ENCODE measurements around the gene TRAF2. TPM values are rescaled to one million over a fixed set of nuclear protein-coding genes. Genes with fewer than 3 reads are reported as not detected.
"Not testable (repeated sequence)": the region's sequence is repeated elsewhere in the genome, so short reads cannot be mapped to it uniquely, and the experiment has no call there.

TRAF2 gene
- total and polyA plus RNA-seq, 10 donors: 13.6 to 49.7 (median 24.3) TPM

DNA sequence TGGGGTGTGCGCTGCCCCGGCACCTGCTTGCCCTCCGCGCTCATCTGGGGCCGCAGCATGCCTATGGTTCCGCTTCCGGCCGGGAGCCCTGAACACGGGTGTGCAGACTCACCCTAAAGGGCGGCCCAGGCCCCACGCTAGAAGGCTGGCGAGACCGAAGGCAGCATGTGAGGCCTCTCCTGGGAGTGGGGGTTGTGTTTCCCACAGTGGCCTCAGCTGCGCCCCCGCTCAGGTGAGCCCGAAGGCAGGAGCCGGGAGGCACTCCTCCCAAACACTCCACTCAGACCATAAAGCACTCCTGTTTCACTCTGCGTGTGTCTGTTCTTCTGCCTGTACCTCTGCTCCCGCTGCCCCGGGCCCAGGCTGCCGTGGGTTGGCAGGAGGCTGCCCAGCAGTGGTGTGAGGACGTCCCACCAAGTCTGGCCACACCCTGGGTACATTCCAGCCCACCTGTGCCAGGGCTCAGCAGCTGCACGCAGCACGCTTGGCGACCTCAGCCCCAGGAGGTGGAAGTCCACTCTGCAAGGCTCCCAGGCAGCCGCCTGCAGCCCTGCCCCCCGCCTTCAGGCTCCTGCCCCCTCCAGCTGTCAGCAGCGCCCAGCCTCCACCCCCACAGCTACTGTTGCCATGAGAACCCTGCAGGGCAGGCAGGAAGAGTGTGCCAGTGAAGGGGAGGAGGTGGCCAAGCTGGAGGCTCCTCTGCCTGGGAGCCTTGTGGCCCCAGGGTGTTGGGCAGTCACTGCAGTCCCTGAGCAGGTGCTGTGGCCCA is 45.3 kb upstream of the TRAF2 start:
- intact Hi-C loops (cut with DNase I; ENCODE audit: low total_unique reads): loop anchor here (10.0 kb wide), 1 partner anchor 104 kb away; the partner anchor contains the start of genes C8G and FBXW5
- WGBS, 5 donors: 63 to 80% (median 71%) methylated on average over 12 to 28 of the region's 28 CpGs
- Histone ChIP-seq H3K36me3 (peaks cover 0 to 66% (median 32%) of the 10 kb centered on the region in 6 donors), H3K4me1 (peaks cover 27 to 65% (median 51%) of the 10 kb centered on the region in 6 donors), H3K27ac (peak overlapping the region in 5 of 8 donors; percentile 7 to 90 (median 38)), H3K4me3 (no peak overlapping the region), H3K9me3 (no peaks in the 10 kb centered on the region), H3K27me3 (replicated peaks in 1 of 7) (peaks cover 0 to 31% (median 22%) of the 10 kb centered on the region in 7 donors)
- no peak for DNase-seq
- TF ChIP-seq POLR2AphosphoS5 (IDR thresholded peaks at IDR 0.05) (peak in 2 of 3 donors; percentile 28 to 33), POLR2A (IDR thresholded peaks at IDR 0.05) (no peak)

DNA sequence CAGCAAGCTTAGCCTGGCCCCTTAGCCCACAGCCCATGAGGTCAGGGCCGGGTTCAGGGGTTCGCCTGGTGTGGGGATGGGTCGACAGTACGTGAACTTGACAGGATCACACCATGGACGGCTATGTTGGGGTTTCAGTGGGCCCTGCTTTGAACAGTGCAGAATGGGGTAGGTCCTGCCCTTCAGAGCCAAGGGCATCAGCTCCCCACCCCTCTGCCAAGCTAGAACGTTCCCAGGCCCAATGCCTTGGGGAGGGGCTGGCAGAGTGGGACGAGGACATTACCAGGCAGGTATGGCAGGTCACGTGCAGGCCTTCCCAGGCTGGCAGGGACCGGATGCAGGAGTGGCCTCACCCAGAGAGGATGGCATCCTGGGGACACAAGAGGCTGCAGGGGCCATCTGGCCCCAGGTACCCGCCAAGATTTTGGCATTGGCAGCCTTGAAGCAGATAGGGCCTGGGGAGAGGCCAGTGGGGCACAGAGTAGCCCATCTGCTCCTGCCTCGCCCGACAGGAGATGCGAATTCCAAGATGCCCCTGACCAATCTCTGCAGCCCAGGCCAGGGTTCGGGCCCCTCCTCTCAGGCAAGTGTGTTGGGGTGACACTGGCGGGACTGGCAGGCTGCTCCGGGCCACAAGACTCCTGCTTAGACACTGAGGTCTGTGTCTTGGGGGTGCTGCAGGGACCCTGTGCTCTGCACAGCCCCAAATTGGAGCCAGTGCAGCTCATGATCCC is 44.5 kb upstream of the TRAF2 start:
- peaks cover 0 to 39% (median 30%) of the 10 kb centered on the region in 7 donors for H3K27me3 ChIP-seq (replicated peaks in 1 of 7)
- not testable (repeated sequence) for DNase-seq, H3K9me3 ChIP-seq
- peaks cover 0 to 63% (median 28%) of the 10 kb centered on the region in 6 donors for H3K36me3 ChIP-seq
- peak overlapping the region in 6 of 8 donors; percentile 55 to 90 (median 86) for H3K27ac ChIP-seq
- H3K4me3 ChIP-seq: peak overlapping the region; percentile 55 to 95 (median 65)
- peaks cover 27 to 72% (median 57%) of the 10 kb centered on the region in 6 donors for H3K4me1 ChIP-seq
- intact Hi-C loops (cut with DNase I; ENCODE audit: low total_unique reads): loop anchor here (10.0 kb wide), 1 partner anchor 103 kb away; the partner anchor contains the start of genes C8G and FBXW5
- WGBS, 5 donors: 7 to 56% (median 49%) methylated on average over 3 to 16 of the region's 16 CpGs

DNA sequence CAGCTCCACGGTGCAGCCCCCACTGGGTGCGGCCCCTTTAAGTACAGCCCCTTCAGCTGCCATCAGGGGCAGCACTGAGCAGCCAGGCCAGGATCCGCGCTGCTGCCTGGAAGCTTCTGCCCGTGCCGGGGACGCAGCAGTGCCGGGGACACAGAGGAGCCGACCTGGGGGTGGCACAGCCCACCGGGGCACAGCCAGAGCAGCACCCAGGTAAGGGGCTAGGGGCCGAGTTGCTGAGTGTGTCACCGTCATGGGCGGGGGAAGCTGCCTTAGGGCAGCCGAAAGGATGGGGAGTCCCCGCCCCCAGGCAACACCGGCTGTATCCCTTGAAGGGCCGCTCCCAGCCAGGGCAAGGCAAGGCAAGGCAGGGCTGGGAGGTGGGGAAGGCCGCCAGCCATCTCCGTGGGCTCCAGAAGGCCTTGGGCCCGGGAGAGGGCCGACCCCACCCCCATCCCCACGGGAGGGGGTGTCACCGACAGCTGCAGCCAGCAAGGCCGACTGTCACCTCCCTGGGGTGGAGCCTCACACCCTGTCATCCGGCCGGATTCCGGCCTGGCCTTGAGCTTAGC is 43.9 kb upstream of the TRAF2 start, which contains the start of gene AJM1:
TSS of gene AJM1 (plus strand) at position 99 of the 569 bp plus-strand sequence. CDS start 1,937 bp downstream, outside the sequence.
- 0 to 1% (median 1%) methylated on average over 2 to 24 of the region's 27 CpGs for WGBS, 5 donors
- H3K4me3 ChIP-seq: peak within 1 kb of the TSS; percentile 55 to 95 (median 65)
- H3K4me1 ChIP-seq: peaks cover 32 to 78% (median 63%) of the 10 kb centered on the region in 6 donors
- peak; percentile 94 for DNase-seq
- peaks cover 0 to 45% (median 36%) of the 10 kb centered on the region in 7 donors for H3K27me3 ChIP-seq (replicated peaks in 1 of 7)
- H3K36me3 ChIP-seq: peaks cover 0 to 56% (median 28%) of the 10 kb centered on the region in 6 donors
- intact Hi-C loops (cut with DNase I; ENCODE audit: low total_unique reads): loop anchor here (10.0 kb wide), 1 partner anchor 102 kb away; the partner anchor contains the start of genes C8G and FBXW5
- peak within 1 kb of the TSS; percentile 55 to 90 (median 83) for H3K27ac ChIP-seq
- peak; percentile 69 to 87 (median 80) for TF ChIP-seq POLR2AphosphoS5 (IDR thresholded peaks at IDR 0.05)
- TF ChIP-seq, protein P1, sequence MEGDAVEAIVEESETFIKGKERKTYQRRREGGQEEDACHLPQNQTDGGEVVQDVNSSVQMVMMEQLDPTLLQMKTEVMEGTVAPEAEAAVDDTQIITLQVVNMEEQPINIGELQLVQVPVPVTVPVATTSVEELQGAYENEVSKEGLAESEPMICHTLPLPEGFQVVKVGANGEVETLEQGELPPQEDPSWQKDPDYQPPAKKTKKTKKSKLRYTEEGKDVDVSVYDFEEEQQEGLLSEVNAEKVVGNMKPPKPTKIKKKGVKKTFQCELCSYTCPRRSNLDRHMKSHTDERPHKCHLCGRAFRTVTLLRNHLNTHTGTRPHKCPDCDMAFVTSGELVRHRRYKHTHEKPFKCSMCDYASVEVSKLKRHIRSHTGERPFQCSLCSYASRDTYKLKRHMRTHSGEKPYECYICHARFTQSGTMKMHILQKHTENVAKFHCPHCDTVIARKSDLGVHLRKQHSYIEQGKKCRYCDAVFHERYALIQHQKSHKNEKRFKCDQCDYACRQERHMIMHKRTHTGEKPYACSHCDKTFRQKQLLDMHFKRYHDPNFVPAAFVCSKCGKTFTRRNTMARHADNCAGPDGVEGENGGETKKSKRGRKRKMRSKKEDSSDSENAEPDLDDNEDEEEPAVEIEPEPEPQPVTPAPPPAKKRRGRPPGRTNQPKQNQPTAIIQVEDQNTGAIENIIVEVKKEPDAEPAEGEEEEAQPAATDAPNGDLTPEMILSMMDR (IDR thresholded peaks at IDR 0.05 in 8 of 11, conservative IDR thresholded peaks at IDR 0.05 in 3 of 11): peak; percentile 70 to 97 (median 93)
- not testable (repeated sequence) for H3K9me3 ChIP-seq

DNA sequence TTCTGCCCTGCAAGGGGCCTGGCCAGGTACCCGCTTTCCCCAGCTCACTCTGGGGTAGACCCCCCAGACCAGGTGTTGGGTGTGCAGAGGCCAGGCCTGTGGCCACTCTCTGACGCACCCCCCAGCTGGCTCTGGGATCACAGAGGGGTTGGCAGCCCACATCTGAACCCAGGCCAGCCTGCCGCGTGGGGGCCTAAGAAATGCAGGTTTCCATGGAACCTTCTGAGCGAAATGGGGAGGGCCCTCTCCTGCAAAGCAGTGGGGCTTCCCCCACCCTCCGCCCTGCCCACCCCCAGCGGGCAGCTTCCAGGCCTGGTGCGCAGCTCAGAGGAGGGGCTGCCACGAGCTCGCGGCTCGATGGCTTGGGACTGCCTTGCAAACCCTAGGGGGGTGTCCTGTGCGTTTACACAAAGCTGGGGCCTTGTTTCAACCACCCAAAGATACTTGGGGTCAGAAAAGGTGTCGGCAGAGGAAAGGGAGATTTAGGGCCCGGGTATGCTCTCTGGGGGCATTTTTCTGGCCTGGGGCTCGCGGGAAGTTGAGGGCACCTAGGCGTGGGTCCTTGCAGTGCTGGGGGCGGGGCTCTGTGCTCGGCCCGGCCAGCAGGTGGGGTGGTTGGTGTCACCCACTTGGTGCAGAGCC is 43.0 kb upstream of the TRAF2 start:
- H3K27me3 ChIP-seq (replicated peaks in 1 of 7): peaks cover 0 to 53% (median 44%) of the 10 kb centered on the region in 7 donors
- H3K4me1 ChIP-seq: peaks cover 38 to 87% (median 71%) of the 10 kb centered on the region in 6 donors
- intact Hi-C loops (cut with DNase I; ENCODE audit: low total_unique reads): loop anchor here (10.0 kb wide), 1 partner anchor 102 kb away; the partner anchor contains the start of genes C8G and FBXW5
- H3K27ac ChIP-seq: peak overlapping the region in 5 of 8 donors; percentile 81 to 90 (median 87)
- not testable (repeated sequence) for DNase-seq, H3K9me3 ChIP-seq
- 8 to 19% (median 12%) methylated on average over 11 to 20 of the region's 21 CpGs for WGBS, 5 donors
- H3K36me3 ChIP-seq: peaks cover 0 to 48% (median 22%) of the 10 kb centered on the region in 6 donors
- H3K4me3 ChIP-seq: peak overlapping the region in 7 of 8 donors; percentile 55 to 95 (median 65)

Data from spleen (tissue), 11 donors.